ENCODE data around the gene TCHHL1. TPM values are rescaled to one million over a fixed set of nuclear protein-coding genes. Genes with fewer than 3 reads are reported as not detected.
"Not testable (repeated sequence)": the region's sequence is repeated elsewhere in the genome, so short reads cannot be mapped to it uniquely, and the experiment has no call there.

TCHHL1 gene
- total and polyA plus RNA-seq, 9 donors = not detected

GRCh38 chr1:152084853-152085252 lies 4.0 kb downstream of the TCHHL1 start:
- Histone ChIP-seq H3K9me3 (no peaks in the 10 kb centered on the region), H3K4me3 (no peak overlapping the region), H3K36me3 (no peaks in the 10 kb centered on the region), H3K27ac (no peak overlapping the region), H3K4me1 (ENCODE audit: insufficient read depth) (no peaks in the 10 kb centered on the region), H3K27me3 (no peaks in the 10 kb centered on the region)
- no peak for TF ChIP-seq CTCF (IDR thresholded peaks at IDR 0.05)
- TF ChIP-seq POLR2A (IDR thresholded peaks at IDR 0.05) = no peak
- no peak for TF ChIP-seq EP300 (IDR thresholded peaks at IDR 0.05)
- intact Hi-C loops (cut with DNase I) = no loop called here
- WGBS, 3 donors = 10 to 18% (median 13%) methylated on average over 1 of the region's 1 CpG
- no peak for DNase-seq

GRCh38 chr1:152081026-152081425 lies 7.8 kb downstream of the TCHHL1 start:
- H3K27me3 ChIP-seq; H3K27ac ChIP-seq; DNase-seq; H3K4me3 ChIP-seq; intact Hi-C loops (cut with DNase I); H3K9me3 ChIP-seq; H3K36me3 ChIP-seq; H3K4me1 ChIP-seq (ENCODE audit: insufficient read depth): not testable (repeated sequence)
- WGBS, 3 donors = 89 to 93% (median 93%) methylated on average over 13 to 16 of the region's 17 CpGs

- H3K9me3 ChIP-seq; intact Hi-C loops (cut with DNase I); H3K36me3 ChIP-seq; H3K4me1 ChIP-seq (ENCODE audit: insufficient read depth); H3K27me3 ChIP-seq; H3K27ac ChIP-seq; H3K4me3 ChIP-seq; DNase-seq: not testable (repeated sequence)
- 88 to 91% (median 89%) methylated on average over 17 of the region's 17 CpGs for WGBS, 3 donors
Observed at GRCh38 chr1:152080494-152080893, 8.4 kb downstream of the TCHHL1 start.

GRCh38 chr1:152078831-152079441 lies 9.9 kb downstream of the TCHHL1 start:
- H3K27ac ChIP-seq = no peak overlapping the region
- H3K36me3 ChIP-seq = no peaks in the 10 kb centered on the region
- TF ChIP-seq POLR2A (IDR thresholded peaks at IDR 0.05) (no peak), EP300 (IDR thresholded peaks at IDR 0.05) (no peak), CTCF (IDR thresholded peaks at IDR 0.05) (no peak)
- H3K4me3 ChIP-seq = no peak overlapping the region
- H3K4me1 ChIP-seq (ENCODE audit: insufficient read depth) = no peaks in the 10 kb centered on the region
- DNase-seq = no peak
- no peaks in the 10 kb centered on the region for H3K9me3 ChIP-seq
- 80 to 92% (median 84%) methylated on average over 18 to 24 of the region's 24 CpGs for WGBS, 3 donors
- intact Hi-C loops (cut with DNase I) = no loop called here
- no peaks in the 10 kb centered on the region for H3K27me3 ChIP-seq

GRCh38 chr1:152072311-152072710 lies 16.6 kb downstream of the TCHHL1 start:
- 68 to 78% (median 75%) methylated on average over 3 of the region's 3 CpGs for WGBS, 3 donors
- TF ChIP-seq CTCF (IDR thresholded peaks at IDR 0.05) = no peak
- TF ChIP-seq EP300 (IDR thresholded peaks at IDR 0.05) = no peak
- no peak for TF ChIP-seq POLR2A (IDR thresholded peaks at IDR 0.05)

More at GRCh38 chr1:152072311-152072710, 16.6 kb downstream of the TCHHL1 start:
- no peaks in the 10 kb centered on the region for H3K36me3 ChIP-seq
- intact Hi-C loops (cut with DNase I) = no loop called here
- no peaks in the 10 kb centered on the region for H3K9me3 ChIP-seq
- H3K27me3 ChIP-seq = no peaks in the 10 kb centered on the region
- no peaks in the 10 kb centered on the region for H3K4me1 ChIP-seq (ENCODE audit: insufficient read depth)
- no peak for DNase-seq
- no peak overlapping the region for H3K27ac ChIP-seq
- H3K4me3 ChIP-seq = no peak overlapping the region

Data from ovary (tissue), 9 donors.